IPS-18c (cell line): ENCODE results near the gene LAMTOR4.
"Not testable (repeated sequence)": the region's sequence is repeated elsewhere in the genome, so short reads cannot be mapped to it uniquely, and the experiment has no call there.

Experiments used
- H3K4me3 ChIP-seq: 2 replicates; pipeline ENCODE4 v1.7.0; 2013; ENCODE audit warnings: low read depth, mild to moderate bottlenecking, low read length, moderate library complexity; ENCODE audit not compliant: insufficient read depth
- H3K9me3 ChIP-seq: one replicate; pipeline ENCODE4 v1.6.1; 2013; ENCODE audit warnings: mild to moderate bottlenecking, low read length, moderate library complexity; ENCODE audit not compliant: control insufficient read depth, insufficient read depth

LAMTOR4 gene

DNA sequence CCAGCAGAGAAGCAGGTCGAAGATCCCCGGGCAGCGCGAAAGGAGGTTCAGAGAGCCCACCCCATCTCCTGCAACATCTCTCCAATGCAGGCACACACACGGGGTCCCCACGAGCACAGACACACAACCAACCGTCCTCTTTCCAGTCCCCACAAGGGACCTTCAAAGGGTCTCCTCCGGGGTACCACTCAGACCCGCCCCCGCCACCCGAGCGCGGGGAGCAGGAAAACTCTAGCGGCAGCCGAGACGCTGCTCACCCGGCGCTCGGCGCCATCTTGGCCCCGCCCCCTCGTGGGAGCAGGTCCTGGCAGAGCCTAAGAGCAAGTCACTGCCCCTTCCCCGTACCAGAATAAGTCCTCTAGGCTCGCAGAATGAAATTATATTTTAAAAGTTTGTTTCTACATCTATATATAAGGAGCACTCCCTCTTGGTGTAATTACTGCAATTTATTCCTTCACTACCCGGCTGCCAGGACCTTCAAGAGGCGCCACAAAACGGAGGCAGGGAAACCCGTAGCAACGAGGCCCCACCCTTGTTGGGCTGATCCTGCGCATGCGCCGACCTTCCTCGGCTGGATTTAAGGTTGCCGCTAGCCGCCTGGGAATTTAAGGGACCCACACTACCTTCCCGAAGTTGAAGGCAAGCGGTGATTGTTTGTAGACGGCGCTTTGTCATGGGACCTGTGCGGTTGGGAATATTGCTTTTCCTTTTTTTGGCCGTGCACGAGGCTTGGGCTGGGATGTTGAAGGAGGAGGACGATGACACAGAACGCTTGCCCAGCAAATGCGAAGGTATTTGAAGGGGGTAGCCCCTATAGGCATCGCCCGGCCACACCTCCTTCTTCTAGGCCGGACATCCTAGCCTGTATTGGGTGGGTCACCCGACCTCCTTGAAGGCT lies 29.4 kb upstream of the LAMTOR4 start, which contains the start of the genes CNPY4 and TAF6:
TSS of gene CNPY4 (plus strand) at position 563 of the 898 bp plus-strand sequence. CDS start at position 674, 111 bp downstream.
TSS of gene TAF6 (minus strand) at position 287 of the 898 bp plus-strand sequence. CDS start 5,149 bp downstream, outside the sequence.
- Histone ChIP-seq H3K9me3 (no peaks in the 10 kb centered on the region), H3K4me3 (peak within 1 kb of the TSS; percentile 77)

DNA sequence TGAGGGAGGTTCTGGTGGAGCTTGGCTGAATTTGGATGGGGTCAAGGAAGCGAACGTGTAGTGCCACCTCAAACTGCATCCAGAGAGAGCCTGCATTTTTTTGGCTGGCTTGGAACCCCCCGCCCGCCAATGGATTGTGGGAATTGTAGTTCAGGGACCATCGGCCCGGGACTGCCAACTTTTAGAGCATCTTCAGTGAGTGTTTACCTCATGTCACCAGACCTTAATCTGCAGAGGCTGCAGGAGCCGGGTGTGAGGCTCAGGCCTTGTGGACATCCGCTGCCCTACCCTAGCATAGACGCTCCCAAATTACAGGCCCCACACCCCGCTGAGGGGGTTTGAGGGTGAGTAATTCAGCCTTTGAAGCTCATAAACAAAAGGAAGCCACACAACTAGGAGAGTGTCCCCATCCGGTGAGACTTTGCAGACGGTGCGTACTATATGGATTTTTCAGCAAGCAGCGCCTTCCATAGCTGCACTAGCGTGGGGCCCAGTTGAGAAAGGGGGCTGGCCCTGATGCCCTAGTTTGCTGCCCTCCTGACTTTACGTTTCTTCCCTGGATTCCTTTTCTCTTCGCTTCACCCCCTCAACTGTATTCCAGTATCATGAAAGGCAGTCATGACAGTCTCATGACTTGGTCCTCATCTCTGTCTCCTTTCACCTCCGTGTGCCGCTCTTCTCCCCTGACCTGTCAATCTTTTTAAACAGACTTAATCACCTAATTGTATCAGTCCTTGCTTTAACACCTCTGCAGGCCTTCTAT lies 28.6 kb upstream of the LAMTOR4 start:
- Histone ChIP-seq H3K4me3 (peak overlapping the region; percentile 77), H3K9me3 (no peaks in the 10 kb centered on the region)

DNA sequence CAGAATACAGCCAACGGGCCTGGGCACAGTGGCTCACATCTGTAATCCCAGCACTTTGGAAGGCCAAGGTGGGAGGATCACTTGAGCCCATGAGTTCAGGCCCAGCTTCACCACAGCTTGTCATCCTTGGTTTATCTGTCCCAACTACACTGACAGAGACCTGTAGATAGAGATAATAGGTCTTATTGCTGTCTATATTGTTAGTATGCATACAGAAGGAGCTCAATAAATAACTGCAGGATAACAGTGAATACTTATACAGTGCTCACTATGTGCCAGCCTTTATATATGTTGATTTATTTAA lies 28.0 kb upstream of the LAMTOR4 start:
- peak overlapping the region; percentile 77; the same call in 1 of the 2 replicates for H3K4me3 ChIP-seq
- no peaks in the 10 kb centered on the region for H3K9me3 ChIP-seq

DNA sequence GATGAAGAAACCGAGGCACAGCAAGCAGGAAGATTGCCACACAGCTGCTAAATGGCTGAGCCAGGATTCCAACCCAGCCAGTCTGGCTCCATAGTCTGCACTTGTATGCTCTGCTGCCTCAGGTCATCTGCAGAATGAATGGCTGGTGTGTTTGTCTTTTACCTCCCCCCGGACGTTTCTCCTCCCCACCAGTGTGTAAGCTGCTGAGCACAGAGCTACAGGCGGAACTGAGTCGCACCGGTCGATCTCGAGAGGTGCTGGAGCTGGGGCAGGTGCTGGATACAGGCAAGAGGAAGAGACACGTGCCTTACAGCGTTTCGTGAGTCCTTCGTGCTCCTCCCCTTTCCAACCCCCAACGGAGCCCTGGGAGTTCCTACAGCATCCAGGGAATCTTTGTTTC lies 26.7 kb upstream of the LAMTOR4 start:
- Histone ChIP-seq H3K9me3 (no peaks in the 10 kb centered on the region), H3K4me3 (no peak overlapping the region)

DNA sequence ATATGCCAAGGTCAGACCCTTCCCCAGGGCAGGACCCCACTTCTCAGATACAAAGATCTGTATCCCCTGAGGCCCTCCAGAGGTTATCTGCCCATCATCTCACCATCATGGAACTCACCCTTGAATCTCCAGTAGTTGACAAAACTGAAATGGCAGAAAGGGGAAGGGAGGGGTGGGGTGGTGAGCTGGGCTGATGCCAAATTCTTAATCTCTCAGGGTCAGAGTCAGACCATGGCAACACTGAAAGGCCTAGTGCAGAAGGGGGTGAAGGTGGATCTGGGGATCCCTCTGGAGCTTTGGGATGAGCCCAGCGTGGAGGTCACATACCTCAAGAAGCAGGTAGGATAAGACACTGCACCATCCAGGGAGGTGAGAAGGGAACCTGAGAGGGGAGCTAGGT lies 26.1 kb upstream of the LAMTOR4 start:
- H3K4me3 ChIP-seq = no peak overlapping the region
- H3K9me3 ChIP-seq = no peaks in the 10 kb centered on the region

DNA sequence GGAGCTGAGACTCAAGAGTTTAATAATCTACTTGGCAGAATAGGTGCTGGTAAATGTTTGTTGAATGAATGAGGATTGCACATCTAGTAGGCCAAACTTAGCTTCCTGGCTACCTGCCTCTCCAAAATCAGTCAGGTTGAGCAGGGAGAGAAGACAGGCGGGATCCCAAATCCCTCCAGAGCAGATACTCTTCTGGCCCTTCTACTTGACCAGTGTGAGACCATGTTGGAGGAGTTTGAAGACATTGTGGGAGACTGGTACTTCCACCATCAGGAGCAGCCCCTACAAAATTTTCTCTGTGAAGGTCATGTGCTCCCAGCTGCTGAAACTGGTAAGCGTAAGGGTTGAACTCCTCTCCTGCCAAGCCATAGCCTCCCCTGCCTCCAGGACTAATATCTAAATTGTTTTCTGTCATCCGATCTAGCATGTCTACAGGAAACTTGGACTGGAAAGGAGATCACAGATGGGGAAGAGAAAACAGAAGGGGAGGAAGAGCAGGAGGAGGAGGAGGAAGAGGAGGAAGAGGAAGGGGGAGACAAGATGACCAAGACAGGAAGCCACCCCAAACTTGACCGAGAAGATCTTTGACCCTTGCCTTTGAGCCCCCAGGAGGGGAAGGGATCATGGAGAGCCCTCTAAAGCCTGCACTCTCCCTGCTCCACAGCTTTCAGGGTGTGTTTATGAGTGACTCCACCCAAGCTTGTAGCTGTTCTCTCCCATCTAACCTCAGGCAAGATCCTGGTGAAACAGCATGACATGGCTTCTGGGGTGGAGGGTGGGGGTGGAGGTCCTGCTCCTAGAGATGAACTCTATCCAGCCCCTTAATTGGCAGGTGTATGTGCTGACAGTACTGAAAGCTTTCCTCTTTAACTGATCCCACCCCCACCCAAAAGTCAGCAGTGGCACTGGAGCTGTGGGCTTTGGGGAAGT lies 24.2 kb upstream of the LAMTOR4 start:
- H3K9me3 ChIP-seq = no peaks in the 10 kb centered on the region
- no peak overlapping the region for H3K4me3 ChIP-seq

DNA sequence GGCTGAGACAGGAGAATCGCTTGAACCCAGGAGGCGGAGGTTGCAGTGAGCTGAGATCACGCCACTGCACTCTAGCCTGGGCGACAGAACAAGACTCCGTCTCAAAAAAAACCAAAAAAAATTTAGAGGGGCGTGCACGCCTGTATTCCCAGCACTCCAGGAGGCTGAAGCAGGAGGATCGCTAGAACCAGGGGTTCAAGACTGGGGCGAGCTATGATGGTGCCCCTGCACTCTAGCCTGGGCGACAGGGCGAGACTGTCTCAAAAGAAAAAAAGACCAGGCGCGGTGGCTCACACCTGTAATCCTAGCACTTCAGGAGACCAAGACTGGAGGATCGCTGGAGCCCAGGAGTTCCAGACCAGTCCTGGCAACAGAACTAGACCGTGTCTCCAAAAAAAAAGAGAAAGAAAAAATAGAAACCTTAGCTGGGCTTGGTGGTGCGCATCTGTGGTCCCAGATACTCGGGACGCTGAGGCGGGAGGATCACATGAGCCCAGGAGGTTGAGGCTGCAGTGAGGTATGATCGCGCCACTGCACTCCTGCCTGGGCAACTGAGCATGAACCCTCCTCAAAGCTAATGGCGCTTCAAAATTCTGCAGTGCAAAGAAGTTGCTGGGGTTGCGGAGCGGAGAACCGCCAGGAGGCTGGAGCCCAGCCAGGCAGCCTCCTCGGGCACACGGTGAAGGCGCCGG lies 22.3 kb upstream of the LAMTOR4 start:
- H3K4me3 ChIP-seq = peak overlapping the region; percentile 90
- no peaks in the 10 kb centered on the region for H3K9me3 ChIP-seq

DNA sequence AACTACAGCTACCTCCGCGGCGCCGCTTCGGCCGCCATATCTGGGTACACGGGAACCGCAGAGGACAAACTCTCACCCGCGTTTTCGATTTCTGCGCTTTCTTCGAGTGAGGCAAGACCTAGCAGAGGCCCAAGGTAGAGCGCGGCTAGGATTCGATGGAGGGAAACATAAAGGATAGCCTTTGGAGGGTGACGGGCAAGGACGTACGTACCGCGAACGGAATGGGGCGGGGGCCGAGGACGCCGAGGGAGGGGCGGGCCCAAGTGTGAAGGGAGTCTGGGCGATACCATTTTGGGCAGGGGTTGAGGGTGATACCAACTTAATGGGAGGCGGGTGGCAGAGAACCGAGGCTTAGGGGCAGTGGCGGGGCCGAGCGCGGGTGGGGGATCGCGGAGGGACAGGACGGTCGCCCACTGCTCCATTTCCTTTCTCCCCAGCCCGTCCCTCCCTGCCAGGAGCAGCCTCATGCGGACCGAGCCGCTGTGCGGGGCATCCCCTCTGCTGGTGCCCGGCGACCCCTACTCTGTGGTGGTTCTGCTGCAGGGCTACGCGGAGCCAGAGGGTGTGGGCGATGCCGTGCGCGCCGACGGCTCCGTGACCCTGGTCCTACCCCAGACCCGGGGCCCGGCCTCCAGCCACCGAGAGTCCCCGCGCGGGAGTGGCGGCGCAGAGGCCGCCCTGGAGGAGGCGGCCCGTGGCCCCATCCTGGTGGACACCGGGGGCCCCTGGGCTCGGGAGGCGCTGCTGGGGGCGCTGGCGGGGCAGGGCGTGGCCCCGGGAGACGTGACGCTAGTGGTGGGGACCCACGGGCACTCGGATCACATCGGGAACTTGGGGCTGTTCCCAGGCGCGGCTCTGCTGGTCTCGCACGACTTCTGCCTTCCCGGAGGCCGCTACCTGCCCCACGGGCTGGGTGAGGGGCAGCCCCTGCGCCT lies 21.5 kb upstream of the LAMTOR4 start, which contains the start of gene MBLAC1:
TSS of gene MBLAC1 (plus strand) at position 37 of the 935 bp plus-strand sequence. CDS start at position 466, 429 bp downstream.
- Histone ChIP-seq H3K9me3 (no peaks in the 10 kb centered on the region), H3K4me3 (peak within 1 kb of the TSS; percentile 90)

DNA sequence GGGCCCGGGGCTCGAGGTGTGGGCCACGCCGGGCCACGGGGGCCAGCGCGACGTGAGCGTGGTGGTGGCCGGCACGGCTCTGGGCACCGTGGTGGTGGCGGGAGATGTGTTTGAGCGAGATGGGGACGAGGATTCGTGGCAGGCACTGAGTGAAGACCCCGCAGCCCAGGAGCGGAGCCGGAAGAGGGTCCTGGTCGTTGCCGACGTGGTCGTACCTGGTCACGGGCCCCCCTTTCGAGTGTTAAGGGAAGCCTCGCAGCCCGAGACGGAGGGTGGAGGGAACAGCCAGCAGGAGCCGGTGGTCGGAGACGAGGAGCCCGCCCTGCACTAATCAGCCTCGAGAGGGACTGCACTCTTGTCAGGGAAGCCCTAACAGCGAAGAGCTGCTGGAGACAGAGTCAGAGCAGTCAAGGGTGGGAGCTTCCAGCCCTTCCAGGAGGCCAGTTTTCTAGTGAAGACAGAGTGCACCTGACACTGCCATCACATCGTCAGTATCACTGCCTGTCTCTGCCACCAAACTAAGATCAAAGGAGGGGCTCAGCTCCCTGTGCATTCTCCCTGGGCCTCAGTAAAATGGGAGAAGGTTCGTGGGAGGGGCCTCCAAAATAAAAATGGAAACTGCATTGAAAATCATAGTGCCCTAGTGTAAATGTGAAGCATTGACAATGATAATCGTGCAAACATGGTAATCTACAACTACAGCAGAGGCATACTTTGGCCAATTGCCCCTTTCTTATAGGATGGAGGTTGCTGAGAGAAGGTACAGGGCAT lies 20.7 kb upstream of the LAMTOR4 start:
- H3K9me3 ChIP-seq = no peaks in the 10 kb centered on the region
- H3K4me3 ChIP-seq = peak overlapping the region; percentile 90

DNA sequence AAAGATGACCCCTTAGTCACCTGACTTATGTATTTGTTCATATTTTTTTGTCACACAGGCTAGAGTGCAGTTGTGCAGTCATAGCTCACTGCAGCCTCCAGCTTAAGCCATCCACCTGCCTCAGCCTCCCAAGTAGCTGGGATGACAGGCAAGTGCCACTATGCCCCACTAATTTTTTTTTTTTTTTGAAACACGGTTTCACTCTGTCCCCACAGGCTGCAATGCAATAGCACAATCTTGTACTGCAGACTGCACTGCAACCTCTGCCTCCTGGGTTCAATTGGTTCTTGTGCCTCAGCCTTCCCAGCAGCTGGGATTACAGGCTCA lies 20.1 kb upstream of the LAMTOR4 start:
- no peak overlapping the region; the same call in 1 of the 2 replicates for H3K4me3 ChIP-seq

DNA sequence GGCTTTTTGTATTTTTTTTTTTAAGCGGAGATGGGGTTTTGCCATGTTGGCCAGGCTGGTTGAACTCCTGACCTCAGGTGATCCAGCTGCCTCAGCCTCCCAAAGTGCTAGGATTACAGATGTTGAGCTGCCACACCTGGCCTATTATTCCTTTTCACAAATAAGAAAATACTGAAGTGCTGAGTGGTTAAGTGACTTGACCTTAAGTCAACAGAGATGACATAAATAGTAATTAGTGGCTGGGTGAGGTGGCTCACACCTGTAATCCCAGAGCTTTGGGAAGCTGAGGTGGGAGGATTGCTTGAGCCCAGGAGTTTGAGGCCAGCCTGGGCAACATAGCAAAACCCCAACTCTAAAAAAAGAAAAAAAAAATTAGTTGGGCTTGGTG lies 18.5 kb upstream of the LAMTOR4 start:
- not testable (repeated sequence) for H3K4me3 ChIP-seq, H3K9me3 ChIP-seq

More for the DNA sequence above, 20.1 kb upstream of the LAMTOR4 start:
- no peaks in the 10 kb centered on the region for H3K9me3 ChIP-seq

DNA sequence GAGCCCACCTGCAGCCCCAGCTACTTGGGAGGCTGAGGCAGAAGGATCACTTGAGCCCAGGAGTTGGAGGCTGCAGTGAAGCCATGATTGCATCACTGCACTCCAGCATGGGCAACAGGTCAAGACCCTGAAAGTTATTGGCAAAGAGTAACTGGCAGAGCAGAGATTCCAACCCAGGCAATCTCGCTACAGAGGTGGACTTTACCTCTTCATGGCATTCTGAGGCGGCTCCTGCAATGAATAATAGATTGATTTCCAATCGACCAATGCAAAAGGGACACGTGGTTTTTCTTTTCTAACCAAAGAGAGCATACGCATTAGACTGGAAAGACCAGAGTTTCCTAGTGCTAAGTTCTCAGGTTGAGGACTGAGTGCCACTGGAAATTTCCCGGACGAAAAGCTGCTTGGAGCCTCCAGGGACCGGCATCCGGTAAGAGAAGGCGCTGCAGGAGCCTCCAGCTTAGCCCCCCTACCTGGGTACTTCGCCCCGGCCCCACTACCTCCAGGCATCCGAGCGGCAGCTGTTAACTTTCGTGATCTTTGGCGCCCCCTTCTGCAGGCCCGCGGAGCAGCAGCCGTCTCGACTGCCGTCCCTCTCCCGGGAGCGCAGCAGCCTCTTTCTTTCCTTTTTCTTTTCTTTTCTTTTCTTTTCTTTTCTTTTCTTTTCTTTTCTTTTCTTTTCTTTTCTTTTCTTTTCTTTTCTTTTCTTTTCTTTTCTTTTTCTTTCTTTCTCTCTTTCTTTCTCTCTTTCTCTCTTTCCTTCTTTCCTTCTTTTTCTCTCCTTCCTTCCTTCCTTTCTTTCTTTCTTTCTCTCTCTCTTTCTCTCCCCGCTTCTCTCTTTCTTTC lies 17.9 kb upstream of the LAMTOR4 start:
- Histone ChIP-seq H3K9me3 (no peaks in the 10 kb centered on the region), H3K4me3 (0 out of 2 replicates have a peak overlapping the region, but pooled peaks have one; percentile 28)

DNA sequence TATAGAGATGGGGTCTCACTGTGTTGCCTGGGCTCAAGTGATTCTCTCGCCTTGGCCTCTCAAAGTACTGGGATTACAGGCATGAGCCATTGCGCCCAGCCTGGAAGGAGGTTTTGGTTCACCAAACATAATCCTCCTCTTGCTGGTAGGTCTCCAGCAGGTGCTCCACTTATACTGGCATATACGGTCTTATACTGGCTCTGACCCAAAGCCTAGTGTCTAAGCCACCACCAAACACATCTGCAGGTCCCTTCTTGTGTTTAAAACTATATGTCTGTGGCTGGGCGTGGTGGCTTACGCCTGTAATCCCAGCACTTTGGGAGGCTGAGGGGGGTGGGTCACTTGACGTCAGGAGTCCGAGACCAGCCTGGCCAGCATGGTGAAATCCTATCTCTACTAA lies 16.6 kb upstream of the LAMTOR4 start:
- no peak overlapping the region for H3K4me3 ChIP-seq
- H3K9me3 ChIP-seq = no peaks in the 10 kb centered on the region

DNA sequence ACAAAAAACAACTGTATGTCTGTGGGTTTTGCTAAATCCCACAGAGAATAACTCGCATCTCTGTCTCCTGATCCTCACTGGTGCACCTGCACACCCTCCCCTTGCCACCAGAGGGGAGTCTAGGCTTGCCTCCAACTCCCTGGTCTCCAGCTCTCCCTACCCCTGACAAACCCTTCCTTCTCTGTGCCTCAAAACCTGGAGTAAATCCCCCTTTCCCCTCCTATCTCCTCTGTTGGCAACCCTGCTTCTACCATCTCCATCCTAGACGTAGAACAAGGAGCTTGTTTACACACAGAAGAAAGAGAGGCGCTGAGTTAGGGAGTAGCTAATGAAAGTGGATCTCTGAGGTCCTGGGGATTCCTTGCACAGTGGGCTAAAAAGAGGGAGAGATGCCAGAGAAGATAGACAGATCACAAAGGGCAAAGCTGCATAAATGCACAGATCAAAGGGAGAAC lies 16.0 kb upstream of the LAMTOR4 start:
- Histone ChIP-seq H3K4me3 (no peak overlapping the region), H3K9me3 (no peaks in the 10 kb centered on the region)
